CD4-positive, alpha-beta T cell treated with Interferon alpha-2 for 1 hour (primary cell): ENCODE measurements around the gene TRIM46.
"Not testable (repeated sequence)": the region's sequence is repeated elsewhere in the genome, so short reads cannot be mapped to it uniquely, and the experiment has no call there.

Source experiments
- DNase-seq, 2 donors: peaks; one replicate each; pipeline ENCODE4 v3.0.0-alpha.2; 2020 to 2022

TRIM46 gene

DNA sequence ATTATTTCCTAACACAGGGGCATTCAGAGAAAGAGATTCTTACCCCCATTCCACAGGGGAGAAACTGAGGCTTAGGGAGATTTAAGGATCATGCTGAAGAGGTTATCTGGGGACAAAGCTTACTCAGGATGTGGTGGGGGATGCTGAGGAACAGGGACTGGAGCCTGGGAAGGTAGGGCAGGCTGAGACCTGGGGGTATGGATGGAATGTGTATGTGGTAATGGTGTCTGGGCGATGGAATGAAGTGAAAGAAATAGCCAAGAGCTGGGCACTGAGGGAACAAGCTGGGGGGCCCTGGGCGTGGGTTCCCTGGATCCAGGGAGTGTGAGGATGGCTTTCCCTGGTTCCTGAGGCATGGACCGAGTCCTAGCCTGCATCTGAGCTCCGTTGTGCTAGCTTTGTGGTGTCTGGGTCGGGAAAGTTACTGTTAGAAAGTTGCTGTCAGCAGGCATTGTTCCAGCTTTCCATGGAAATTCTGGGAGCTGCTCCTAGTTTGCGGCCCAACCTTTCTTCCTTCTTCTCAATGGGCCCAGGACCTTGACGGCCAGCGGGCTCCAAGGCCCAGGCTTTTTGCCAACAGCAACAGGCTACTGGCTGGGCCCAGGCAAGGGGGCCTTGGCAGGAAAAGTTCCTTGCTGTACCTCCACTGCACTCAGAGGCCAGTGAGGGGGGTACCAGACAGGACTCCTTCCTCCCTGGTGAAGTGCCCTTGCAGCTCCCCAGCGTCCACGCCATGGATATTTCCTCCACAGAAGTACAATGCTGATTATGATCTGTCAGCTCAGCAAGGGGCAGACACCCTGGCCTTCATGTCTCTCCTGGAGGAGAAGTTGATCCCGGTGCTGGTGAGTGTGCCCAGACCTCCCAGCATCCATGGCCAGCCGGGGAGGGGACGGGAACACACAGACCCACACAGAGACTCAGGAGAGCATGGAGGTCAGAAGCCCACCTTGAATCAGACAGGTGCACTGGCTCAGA, 58.6 kb downstream of the TRIM46 start:
- DNase-seq: not testable (repeated sequence)

DNA sequence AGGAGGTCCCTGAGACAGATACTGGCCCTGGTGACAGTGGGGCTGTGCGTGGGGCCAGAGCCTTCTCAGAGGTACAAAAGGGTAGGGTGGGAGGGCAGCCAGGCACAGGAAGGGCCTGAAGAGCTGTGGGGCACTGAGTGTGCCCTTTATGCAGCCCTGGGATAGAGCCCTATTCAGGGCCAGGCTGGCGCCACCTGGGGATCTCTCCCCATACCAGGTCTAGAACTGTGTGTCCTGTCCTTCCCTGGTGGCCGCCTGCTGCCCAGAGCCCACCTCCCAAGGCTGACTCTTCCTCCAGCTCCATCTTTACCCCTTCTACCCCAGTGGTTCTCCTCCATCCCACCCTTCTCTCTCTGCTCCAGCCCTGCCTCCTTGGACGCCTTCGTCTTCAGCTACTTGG, 59.9 kb downstream of the TRIM46 start:
- not testable (repeated sequence) for DNase-seq
